DOHH2 (cell line): ENCODE measurements around the gene GOLGA5.

Source experiments
- H3F3A ChIP-seq: fragments of 200-600 bp; sonication (generic), shearing (Covaris generic); 2 replicates; pipeline ENCODE4 v1.6.0; 2016; ENCODE audit warnings: antibody characterized with exemption, mild to moderate bottlenecking; ENCODE audit not compliant: control insufficient read depth, insufficient read depth
- H3K27ac ChIP-seq: fragments of 200-600 bp; sonication (generic); 2 replicates; pipeline ENCODE4 v1.5.1; 2014; ENCODE audit warnings: low read depth, mild to moderate bottlenecking, low read length, moderate library complexity
- H3K27me3 ChIP-seq: fragments of 200-600 bp; sonication (generic); 2 replicates; pipeline ENCODE4 v1.6.1; 2014; ENCODE audit warnings: mild to moderate bottlenecking, low read length, mixed read lengths; ENCODE audit not compliant: control insufficient read depth
- H3K36me3 ChIP-seq: fragments of 200-600 bp; sonication (generic); 2 replicates; pipeline ENCODE4 v1.6.1; 2014; ENCODE audit warnings: mild to moderate bottlenecking, low read length, moderate library complexity, mixed read lengths; ENCODE audit not compliant: control insufficient read depth
- H3K4me1 ChIP-seq: fragments of 200-600 bp; sonication (generic); 2 replicates; pipeline ENCODE4 v1.6.1; 2014; ENCODE audit warnings: mild to moderate bottlenecking, low read length, mixed read lengths; ENCODE audit not compliant: control insufficient read depth
- H3K4me2 ChIP-seq: fragments of 200-600 bp; sonication (generic); 2 replicates; pipeline ENCODE4 v1.6.0; 2014; ENCODE audit warnings: mild to moderate bottlenecking, low read length, moderate library complexity
- H3K4me3 ChIP-seq: fragments of 200-600 bp; sonication (generic); 2 replicates; pipeline ENCODE4 v1.5.1; 2014; ENCODE audit warnings: mild to moderate bottlenecking, low read length, mixed read lengths
- H3K79me2 ChIP-seq: fragments of 200-600 bp; sonication (generic); 2 replicates; pipeline ENCODE4 v1.6.1; 2014; ENCODE audit warnings: mild to moderate bottlenecking, low read length, mixed read lengths; ENCODE audit not compliant: control insufficient read depth
- H3K9me2 ChIP-seq: fragments of 200-600 bp; sonication (generic); replicated peaks from 2 replicates; pipeline ENCODE4 v1.6.1; 2014; ENCODE audit warnings: mild to moderate bottlenecking, low read length, mixed read lengths; ENCODE audit not compliant: control insufficient read depth
- H3K9me3 ChIP-seq: fragments of 200-600 bp; sonication (generic); 2 replicates; pipeline ENCODE4 v1.6.1; 2014; ENCODE audit warnings: antibody characterized with exemption, low read length, mixed read lengths; ENCODE audit not compliant: control insufficient read depth, insufficient read depth
- H4K20me1 ChIP-seq: fragments of 200-600 bp; sonication (generic); 2 replicates; pipeline ENCODE4 v1.6.0; 2014; ENCODE audit warnings: low read depth, mild to moderate bottlenecking, antibody characterized with exemption, low read length, moderate library complexity; ENCODE audit not compliant: control insufficient read depth, insufficient read depth
- EZH2phosphoT487 ChIP-seq: fragments of 200-600 bp; sonication (generic); IDR thresholded peaks from 2 replicates; pipeline ENCODE4 v1.6.1; 2017; ENCODE audit warnings: borderline replicate concordance, mild to moderate bottlenecking, antibody characterized with exemption, low read length, moderate library complexity, mixed read lengths
- TF ChIP-seq, protein P1 (sequence below): fragments of 200-600 bp; sonication (generic); IDR thresholded peaks from one replicate; pipeline ENCODE4 v1.5.1; 2014; ENCODE audit warnings: antibody characterized with exemption, mild to moderate bottlenecking, low read depth, low read length; ENCODE audit not compliant: poor library complexity, severe bottlenecking

Gene GOLGA5

DNA sequence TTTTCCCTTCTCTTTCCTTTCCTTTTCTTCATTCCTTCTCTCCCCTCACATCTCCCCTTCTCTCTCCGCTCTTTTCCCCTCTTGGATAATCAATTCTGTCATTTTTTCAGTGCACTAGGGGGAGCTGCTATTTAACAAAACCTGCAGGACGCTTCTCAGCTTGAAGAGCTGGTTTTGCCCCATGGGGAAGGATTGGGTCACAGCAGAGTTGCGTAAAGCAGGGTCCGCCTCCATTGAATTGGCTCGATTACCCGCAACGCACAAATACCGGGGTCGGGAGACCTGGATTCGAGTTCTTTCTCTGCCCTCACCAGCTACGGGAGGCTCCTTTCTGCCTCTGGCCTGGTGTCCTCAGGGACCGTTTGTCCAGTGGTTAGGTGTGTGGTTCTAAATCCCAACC is 86.7 kb downstream of the GOLGA5 start:
- TF ChIP-seq, protein P1, sequence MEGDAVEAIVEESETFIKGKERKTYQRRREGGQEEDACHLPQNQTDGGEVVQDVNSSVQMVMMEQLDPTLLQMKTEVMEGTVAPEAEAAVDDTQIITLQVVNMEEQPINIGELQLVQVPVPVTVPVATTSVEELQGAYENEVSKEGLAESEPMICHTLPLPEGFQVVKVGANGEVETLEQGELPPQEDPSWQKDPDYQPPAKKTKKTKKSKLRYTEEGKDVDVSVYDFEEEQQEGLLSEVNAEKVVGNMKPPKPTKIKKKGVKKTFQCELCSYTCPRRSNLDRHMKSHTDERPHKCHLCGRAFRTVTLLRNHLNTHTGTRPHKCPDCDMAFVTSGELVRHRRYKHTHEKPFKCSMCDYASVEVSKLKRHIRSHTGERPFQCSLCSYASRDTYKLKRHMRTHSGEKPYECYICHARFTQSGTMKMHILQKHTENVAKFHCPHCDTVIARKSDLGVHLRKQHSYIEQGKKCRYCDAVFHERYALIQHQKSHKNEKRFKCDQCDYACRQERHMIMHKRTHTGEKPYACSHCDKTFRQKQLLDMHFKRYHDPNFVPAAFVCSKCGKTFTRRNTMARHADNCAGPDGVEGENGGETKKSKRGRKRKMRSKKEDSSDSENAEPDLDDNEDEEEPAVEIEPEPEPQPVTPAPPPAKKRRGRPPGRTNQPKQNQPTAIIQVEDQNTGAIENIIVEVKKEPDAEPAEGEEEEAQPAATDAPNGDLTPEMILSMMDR = peak; percentile 16
- no peak for TF ChIP-seq EZH2phosphoT487
- H3K4me2 ChIP-seq = no peak overlapping the region
- no peaks in the 10 kb centered on the region for H3K79me2 ChIP-seq
- no peaks in the 10 kb centered on the region for H4K20me1 ChIP-seq
- no peaks in the 10 kb centered on the region for H3F3A ChIP-seq
- H3K27me3 ChIP-seq = no peaks in the 10 kb centered on the region
- H3K9me2 ChIP-seq = no peaks in the 10 kb centered on the region
- no peaks in the 10 kb centered on the region for H3K36me3 ChIP-seq
- no peaks in the 10 kb centered on the region for H3K9me3 ChIP-seq
- no peak overlapping the region for H3K27ac ChIP-seq
- no peak overlapping the region for H3K4me3 ChIP-seq
- H3K4me1 ChIP-seq = no peaks in the 10 kb centered on the region

DNA sequence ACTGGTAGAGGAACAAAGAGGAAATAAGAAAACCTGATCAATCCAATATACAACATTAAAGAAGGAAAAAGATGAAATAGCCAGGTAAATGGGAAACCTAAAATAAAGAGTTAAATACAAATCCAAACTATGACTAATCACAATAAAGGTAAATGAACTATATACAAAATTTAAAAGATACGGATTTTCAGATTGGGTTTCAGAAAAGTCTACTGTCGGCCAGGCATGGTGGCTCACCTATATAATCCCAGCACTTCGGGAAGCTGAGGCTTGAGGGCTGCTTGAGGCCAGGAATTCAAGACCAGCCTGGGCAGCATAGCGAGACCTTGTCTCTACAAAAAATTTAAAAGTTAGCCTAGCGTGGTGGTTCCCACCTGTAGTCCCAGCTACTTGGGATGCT is 89.0 kb downstream of the GOLGA5 start:
- H4K20me1 ChIP-seq = no peaks in the 10 kb centered on the region
- no peaks in the 10 kb centered on the region for H3K4me1 ChIP-seq
- H3K79me2 ChIP-seq = no peaks in the 10 kb centered on the region
- no peak overlapping the region for H3K4me2 ChIP-seq
- H3F3A ChIP-seq = no peaks in the 10 kb centered on the region
- no peak for TF ChIP-seq EZH2phosphoT487
- TF ChIP-seq, protein P1 = no peak
- no peak overlapping the region for H3K27ac ChIP-seq
- no peaks in the 10 kb centered on the region for H3K36me3 ChIP-seq
- no peaks in the 10 kb centered on the region for H3K9me3 ChIP-seq
- H3K4me3 ChIP-seq = no peak overlapping the region
- H3K9me2 ChIP-seq = no peaks in the 10 kb centered on the region
- H3K27me3 ChIP-seq = no peaks in the 10 kb centered on the region

DNA sequence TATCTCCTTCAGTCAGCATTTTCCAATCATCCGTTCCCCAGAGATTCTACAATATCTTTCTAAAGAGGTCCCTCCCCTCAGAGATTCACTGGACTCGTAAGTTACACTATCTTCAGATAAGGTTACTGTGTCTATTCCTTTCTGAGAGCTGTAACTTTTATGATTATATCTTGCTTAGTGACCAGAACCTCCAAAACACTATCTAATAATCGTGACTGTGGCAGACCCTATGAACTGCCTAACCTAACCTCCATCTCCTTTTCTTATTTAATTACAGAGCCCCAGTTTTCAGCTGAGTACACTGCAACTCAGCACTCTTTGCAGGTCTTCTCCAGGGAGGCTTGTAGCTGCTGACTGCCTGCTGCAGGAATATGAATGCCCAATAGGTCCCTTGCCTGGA is 90.3 kb downstream of the GOLGA5 start:
- Histone ChIP-seq H3K27ac (no peak overlapping the region), H3K9me2 (no peaks in the 10 kb centered on the region), H3K36me3 (no peaks in the 10 kb centered on the region)

More for the DNA sequence above, 90.3 kb downstream of the GOLGA5 start:
- Histone ChIP-seq H3K27me3 (no peaks in the 10 kb centered on the region), H3K9me3 (no peaks in the 10 kb centered on the region), H3K4me2 (no peak overlapping the region), H4K20me1 (no peaks in the 10 kb centered on the region), H3K4me3 (no peak overlapping the region), H3K4me1 (no peaks in the 10 kb centered on the region), H3F3A (no peaks in the 10 kb centered on the region), H3K79me2 (no peaks in the 10 kb centered on the region)
- TF ChIP-seq EZH2phosphoT487 = no peak
- TF ChIP-seq, protein P1 = no peak
